GM21367 (cell line): ENCODE results near the gene C12orf57.

Experiments
- ATAC-seq: cut with Tn5 transposase; IDR thresholded peaks from one replicate; pipeline ENCODE4 v1.9.1; 2021; ENCODE audit not compliant: unreplicated experiment

C12orf57 gene

GRCh38 chr12:6987956-6988553, 44.2 kb downstream of the C12orf57 start:
- no peak for ATAC-seq
